Tibial nerve (tissue), 4 donors: Measurements from ENCODE around the gene KRT37. TPM values are rescaled to one million over a fixed set of nuclear protein-coding genes. Genes with fewer than 3 reads are reported as not detected.

Experiments used
- DNase-seq, 2 donors: peaks; one replicate each; pipeline ENCODE4 v3.0.0-alpha.2; 2019; ENCODE audit warnings: low spot score in 2 of 2
- H3K27ac ChIP-seq, 4 donors: fragments of 200-600 bp; sonication (generic) in 3 of 4; one replicate each; pipeline ENCODE4 v1.5.1; 2017 to 2019; ENCODE audit warnings: mild to moderate bottlenecking in 1 of 4
- H3K27me3 ChIP-seq, 2 donors: fragments of 200-600 bp; sonication (generic) in 1 of 2; one replicate each; pipeline versions ENCODE4 v1.5.1 to v1.6.0; 2017 to 2019
- H3K36me3 ChIP-seq, 3 donors: fragments of 200-600 bp; sonication (generic); one replicate each; pipeline ENCODE4 v1.5.1; 2018 to 2019
- H3K4me1 ChIP-seq, 4 donors: fragments of 200-600 bp; sonication (generic) in 3 of 4; one replicate each; pipeline ENCODE4 v1.5.1; 2017 to 2019
- H3K4me3 ChIP-seq, 4 donors: fragments of 200-600 bp; sonication (generic) in 3 of 4; one replicate each; pipeline ENCODE4 v1.5.1; 2017 to 2019; ENCODE audit warnings: mild to moderate bottlenecking in 1 of 4, moderate library complexity in 1 of 4
- H3K9me3 ChIP-seq, 4 donors: fragments of 200-600 bp; sonication (generic) in 3 of 4; one replicate each; pipeline ENCODE4 v1.5.1; 2017 to 2019
- EP300 ChIP-seq, 2 donors: sonication (generic); formaldehyde crosslinking; IDR thresholded peaks; one replicate each; pipeline ENCODE4 v1.6.1; 2017; ENCODE audit warnings: antibody characterized with exemption in 2 of 2, mild to moderate bottlenecking in 1 of 2
- POLR2A ChIP-seq, 2 donors: fragments of 450-650 bp; IDR thresholded peaks; one replicate each; pipeline ENCODE4 v1.6.1; 2017; ENCODE audit warnings: antibody characterized with exemption in 2 of 2, mild to moderate bottlenecking in 2 of 2, moderate library complexity in 2 of 2
- WGBS, 2 donors: methylation state at CpG; one replicate each; pipeline ENCODE4 v1.1.5; 2018; 5-methylcytosine and 5-hydroxymethylcytosine counted together
- total RNA-seq, 4 donors: library from RNA; depleted of rRNA; stranded (reverse); fragments of >200 nt; gene quantifications; one replicate each; pipeline ENCODE4 v1.1.0, GENCODE V29; 2016
- TF ChIP-seq, protein P1 (sequence below), 5 experiments: fragments of 200-600 bp in 3 of 5; fragments of 450-650 bp in 2 of 5; sonication (generic) in 3 of 5; IDR thresholded peaks; one replicate each; pipeline ENCODE4 v1.5.1; 2016 to 2019; ENCODE audit warnings: antibody characterized with exemption in 5 of 5, mild to moderate bottlenecking in 3 of 5, moderate library complexity in 2 of 5

Gene KRT37
- total RNA-seq, 4 donors from 2014 or later = not detected

DNA sequence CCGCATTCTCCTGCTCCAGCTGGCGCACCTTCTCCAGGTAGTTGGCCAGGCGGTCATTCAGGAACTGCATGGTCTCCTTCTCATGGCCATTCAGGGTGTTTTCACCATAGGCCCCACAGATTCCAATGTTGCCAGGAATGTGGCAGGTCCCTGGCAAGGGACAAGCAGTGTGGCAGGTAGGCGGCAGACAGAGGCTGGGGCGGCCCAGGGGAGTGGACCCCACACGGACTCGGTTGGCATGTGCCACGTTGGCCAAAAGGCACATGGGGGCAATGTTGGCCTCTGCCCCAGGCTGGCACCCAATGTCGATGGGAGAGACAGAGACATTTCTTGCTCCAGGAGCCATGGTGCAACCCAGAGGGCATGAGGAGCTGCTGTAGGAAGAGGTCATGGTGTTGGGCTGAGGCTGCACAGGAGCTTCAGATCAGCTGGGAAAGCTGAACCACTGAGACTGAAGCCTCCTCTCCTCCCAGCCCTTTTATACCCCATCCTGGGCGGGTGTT, 16.2 kb upstream of the KRT37 start, which contains the start of gene KRT38:
KRT38 (minus strand) TSS at position 453 of the 503 bp plus-strand sequence; CDS start at position 391, 62 bp downstream.
- Histone ChIP-seq H3K4me3 (no peak within 1 kb of the TSS), H3K27me3 (no peaks in the 10 kb centered on the region), H3K4me1 (no peaks in the 10 kb centered on the region), H3K27ac (no peak within 1 kb of the TSS), H3K36me3 (no peaks in the 10 kb centered on the region), H3K9me3 (no peaks in the 10 kb centered on the region)
- TF ChIP-seq, protein P1, sequence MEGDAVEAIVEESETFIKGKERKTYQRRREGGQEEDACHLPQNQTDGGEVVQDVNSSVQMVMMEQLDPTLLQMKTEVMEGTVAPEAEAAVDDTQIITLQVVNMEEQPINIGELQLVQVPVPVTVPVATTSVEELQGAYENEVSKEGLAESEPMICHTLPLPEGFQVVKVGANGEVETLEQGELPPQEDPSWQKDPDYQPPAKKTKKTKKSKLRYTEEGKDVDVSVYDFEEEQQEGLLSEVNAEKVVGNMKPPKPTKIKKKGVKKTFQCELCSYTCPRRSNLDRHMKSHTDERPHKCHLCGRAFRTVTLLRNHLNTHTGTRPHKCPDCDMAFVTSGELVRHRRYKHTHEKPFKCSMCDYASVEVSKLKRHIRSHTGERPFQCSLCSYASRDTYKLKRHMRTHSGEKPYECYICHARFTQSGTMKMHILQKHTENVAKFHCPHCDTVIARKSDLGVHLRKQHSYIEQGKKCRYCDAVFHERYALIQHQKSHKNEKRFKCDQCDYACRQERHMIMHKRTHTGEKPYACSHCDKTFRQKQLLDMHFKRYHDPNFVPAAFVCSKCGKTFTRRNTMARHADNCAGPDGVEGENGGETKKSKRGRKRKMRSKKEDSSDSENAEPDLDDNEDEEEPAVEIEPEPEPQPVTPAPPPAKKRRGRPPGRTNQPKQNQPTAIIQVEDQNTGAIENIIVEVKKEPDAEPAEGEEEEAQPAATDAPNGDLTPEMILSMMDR (IDR thresholded peaks at IDR 0.05) = no peak
- TF ChIP-seq POLR2A (IDR thresholded peaks at IDR 0.05) = no peak
- TF ChIP-seq EP300 (IDR thresholded peaks at IDR 0.05) = no peak
- 91 to 97% methylated on average over 10 of the region's 10 CpGs for WGBS, 2 donors
- DNase-seq = no peak

DNA sequence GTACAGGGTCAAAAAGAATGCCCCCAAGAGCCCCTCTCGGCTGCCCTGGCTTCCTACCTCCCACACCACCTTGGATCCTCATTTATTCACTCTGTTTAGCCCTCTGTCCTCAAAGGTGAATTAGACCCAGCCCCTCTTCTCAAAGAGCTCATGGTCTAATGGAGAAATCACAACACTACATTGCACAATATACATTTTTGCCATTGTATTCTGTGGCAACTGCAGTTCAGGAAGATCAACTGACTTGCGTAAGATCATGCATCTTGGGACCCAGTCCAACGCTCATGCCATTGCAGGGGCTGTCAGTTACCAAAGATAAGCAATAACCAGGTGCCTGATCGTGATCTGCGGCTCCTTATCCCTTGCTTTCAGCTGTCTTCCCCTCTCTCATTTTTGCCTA, 15.0 kb upstream of the KRT37 start:
- H3K27me3 ChIP-seq = no peaks in the 10 kb centered on the region
- 70 to 86% methylated on average over 4 to 5 of the region's 5 CpGs for WGBS, 2 donors
- H3K9me3 ChIP-seq = no peaks in the 10 kb centered on the region

DNA sequence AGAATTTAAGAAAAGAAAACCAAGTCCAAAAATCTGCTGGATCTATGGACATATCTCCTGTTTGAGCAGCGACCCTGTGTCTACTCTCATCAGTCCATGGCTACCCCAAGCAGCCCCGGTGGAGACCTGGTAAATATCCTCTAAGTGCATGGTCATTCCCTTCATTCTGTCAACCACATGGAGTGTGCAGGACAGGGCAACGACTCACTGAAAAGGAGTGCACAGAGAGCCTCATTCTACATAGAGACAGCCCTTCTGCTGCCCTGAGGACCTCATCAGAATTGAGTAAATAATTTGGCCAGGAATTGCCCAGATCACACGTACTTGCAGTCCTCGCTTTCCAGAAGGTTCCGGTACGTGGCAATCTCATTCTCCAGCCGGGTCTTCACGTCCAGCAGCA, 13.4 kb upstream of the KRT37 start:
- H3K27ac ChIP-seq = no peak overlapping the region

More for the DNA sequence above, 15.0 kb upstream of the KRT37 start:
- TF ChIP-seq POLR2A (IDR thresholded peaks at IDR 0.05) (no peak), EP300 (IDR thresholded peaks at IDR 0.05) (no peak)
- TF ChIP-seq, protein P1 (IDR thresholded peaks at IDR 0.05) = no peak
- no peak for DNase-seq
- Histone ChIP-seq H3K27ac (no peak overlapping the region), H3K36me3 (no peaks in the 10 kb centered on the region), H3K4me1 (no peaks in the 10 kb centered on the region), H3K4me3 (no peak overlapping the region)

DNA sequence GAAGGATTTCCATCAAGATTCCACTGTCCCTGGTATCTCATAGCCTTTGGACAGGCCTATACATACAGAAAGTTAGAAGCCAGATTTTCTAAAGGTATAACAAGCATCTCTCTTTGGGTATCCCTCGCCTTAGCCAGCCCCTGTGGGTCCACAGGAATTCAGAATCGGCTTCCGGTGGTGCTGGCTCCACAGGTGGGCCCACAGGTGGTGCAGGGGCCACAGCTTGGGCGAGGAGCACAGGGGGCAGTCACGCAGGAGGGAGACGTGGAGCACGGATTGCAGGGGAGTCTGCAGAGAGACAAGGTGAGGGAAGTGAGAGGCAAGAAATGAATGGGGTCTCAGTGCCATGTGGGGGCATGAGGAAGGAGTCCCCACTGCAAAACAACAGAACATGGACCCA, 12.9 kb upstream of the KRT37 start:
- Histone ChIP-seq H3K4me3 (no peak overlapping the region), H3K27me3 (no peaks in the 10 kb centered on the region), H3K9me3 (no peaks in the 10 kb centered on the region), H3K4me1 (no peaks in the 10 kb centered on the region), H3K36me3 (no peaks in the 10 kb centered on the region), H3K27ac (no peak overlapping the region)
- TF ChIP-seq POLR2A (IDR thresholded peaks at IDR 0.05) (no peak), EP300 (IDR thresholded peaks at IDR 0.05) (no peak)
- TF ChIP-seq, protein P1 (IDR thresholded peaks at IDR 0.05) = no peak
- 85 to 89% methylated on average over 7 of the region's 7 CpGs for WGBS, 2 donors
- no peak for DNase-seq

More for the DNA sequence above, 13.4 kb upstream of the KRT37 start:
- TF ChIP-seq EP300 (IDR thresholded peaks at IDR 0.05) (no peak), POLR2A (IDR thresholded peaks at IDR 0.05) (no peak)
- TF ChIP-seq, protein P1 (IDR thresholded peaks at IDR 0.05) = no peak
- no peaks in the 10 kb centered on the region for H3K4me1 ChIP-seq
- no peaks in the 10 kb centered on the region for H3K9me3 ChIP-seq
- no peak for DNase-seq
- H3K27me3 ChIP-seq = no peaks in the 10 kb centered on the region
- no peaks in the 10 kb centered on the region for H3K36me3 ChIP-seq
- WGBS, 2 donors = 87 to 89% methylated on average over 9 of the region's 9 CpGs
- H3K4me3 ChIP-seq = no peak overlapping the region

DNA sequence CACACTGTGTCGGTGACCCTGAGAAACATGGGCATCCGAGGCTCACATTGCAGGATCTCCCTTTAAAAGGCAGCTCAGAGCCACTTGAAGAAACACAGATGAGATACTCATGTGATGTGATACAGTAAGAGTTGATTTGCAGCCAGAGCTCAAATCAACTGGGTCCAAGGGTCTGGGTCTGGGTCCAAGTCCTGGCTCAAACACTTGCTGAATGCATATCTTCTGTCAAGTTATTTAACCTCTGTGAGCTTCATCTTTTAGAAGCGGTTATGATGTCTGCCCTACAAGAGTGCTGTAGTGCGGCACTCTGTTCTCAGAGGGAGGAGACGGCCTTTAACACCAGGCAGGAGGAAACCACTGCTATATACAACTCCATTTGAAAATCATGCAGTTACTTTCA, 10.0 kb upstream of the KRT37 start:
- no peaks in the 10 kb centered on the region for H3K9me3 ChIP-seq
- H3K27me3 ChIP-seq = no peaks in the 10 kb centered on the region
- H3K27ac ChIP-seq = no peak overlapping the region
- H3K4me1 ChIP-seq = no peaks in the 10 kb centered on the region
- 34 to 37% methylated on average over 5 of the region's 5 CpGs for WGBS, 2 donors
- TF ChIP-seq, protein P1 (IDR thresholded peaks at IDR 0.05) = no peak
- TF ChIP-seq POLR2A (IDR thresholded peaks at IDR 0.05) (no peak), EP300 (IDR thresholded peaks at IDR 0.05) (no peak)
- H3K4me3 ChIP-seq = no peak overlapping the region
- no peaks in the 10 kb centered on the region for H3K36me3 ChIP-seq
- no peak for DNase-seq
